NCI-H2107 treated with DMSO at 0.1 percent for 48 hours (cell line): Measurements from ENCODE around the gene ARHGAP32.
"Not testable (repeated sequence)": the region's sequence is repeated elsewhere in the genome, so short reads cannot be mapped to it uniquely, and the experiment has no call there.

ENCODE experiments used
- DNase-seq: peaks from one replicate; lab custom pipeline; 2025; ENCODE audit not compliant: unreplicated experiment; lab: John Stamatoyannopoulos, UW

ARHGAP32 gene

GRCh38 chr11:129204150-129204838 lies 12.2 kb upstream of the ARHGAP32 start:
- no peak for DNase-seq

- no peak for DNase-seq
These were observed 10.5 kb upstream of the ARHGAP32 start for GRCh38 chr11:129202646-129203045.

DNA sequence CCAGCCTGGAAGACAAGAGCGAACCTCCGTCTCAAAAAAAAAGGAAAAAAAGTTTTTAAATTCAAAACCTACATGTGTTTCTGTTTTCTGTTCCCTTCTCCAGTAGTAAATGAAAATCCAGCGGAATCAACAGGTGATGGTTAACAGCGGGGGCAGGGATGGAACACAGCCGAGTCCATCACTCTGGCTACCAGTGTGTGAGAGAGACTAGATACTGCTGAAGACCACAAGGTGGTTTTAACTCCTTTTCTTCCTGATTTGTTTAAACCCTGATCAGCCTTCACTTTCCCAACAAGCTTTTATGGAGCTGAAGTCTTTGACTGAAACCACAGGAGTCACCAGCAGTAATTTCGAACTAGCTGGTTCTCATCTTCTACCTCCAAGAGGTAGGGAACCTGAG lies 3.6 kb upstream of the ARHGAP32 start:
- DNase-seq = no peak

GRCh38 chr11:129191649-129192048 lies 476 bp downstream of the ARHGAP32 start:
- no peak for DNase-seq

GRCh38 chr11:129190087-129190486 lies 2.0 kb downstream of the ARHGAP32 start:
- DNase-seq = no peak

DNA sequence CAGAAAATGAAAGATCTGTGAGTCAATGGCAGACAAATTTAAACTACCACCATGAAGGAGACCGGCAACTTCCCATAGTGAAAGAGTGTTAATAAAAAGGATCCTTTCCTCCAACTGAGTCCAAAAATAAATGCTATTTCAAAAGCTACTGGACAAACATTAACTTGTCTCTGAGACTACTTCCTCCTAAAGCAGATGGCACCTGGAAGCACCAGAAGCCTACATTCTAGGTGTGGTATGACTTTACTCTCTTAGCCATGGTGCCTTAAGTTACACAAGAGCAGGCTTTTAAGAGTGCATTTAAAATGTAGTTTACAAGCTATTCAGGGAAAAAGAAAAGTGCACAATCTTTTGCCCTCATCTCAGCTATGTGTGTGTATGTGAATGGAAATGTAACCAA lies 2.5 kb downstream of the ARHGAP32 start:
- no peak for DNase-seq

- DNase-seq = not testable (repeated sequence)
These were observed 7.0 kb downstream of the ARHGAP32 start for GRCh38 chr11:129185082-129185481.

DNA sequence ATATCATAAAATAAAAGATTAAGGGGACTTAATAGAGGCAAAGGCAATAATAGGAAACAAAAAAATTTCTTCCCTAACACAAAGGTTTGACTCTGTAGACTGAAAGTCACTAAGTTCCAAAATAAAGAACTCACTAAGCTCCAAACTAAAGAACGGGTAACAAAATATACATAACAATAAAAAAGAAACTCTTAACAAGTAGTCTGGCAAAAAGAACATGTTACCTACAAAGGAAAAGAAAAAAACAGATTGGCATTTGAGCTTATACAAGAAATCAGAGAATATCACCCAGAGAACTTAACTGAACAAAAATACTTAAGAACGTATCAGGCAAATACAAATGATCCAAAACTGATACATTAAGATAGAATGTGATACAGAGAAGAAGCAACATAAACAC lies 7.5 kb downstream of the ARHGAP32 start:
- DNase-seq = no peak

DNA sequence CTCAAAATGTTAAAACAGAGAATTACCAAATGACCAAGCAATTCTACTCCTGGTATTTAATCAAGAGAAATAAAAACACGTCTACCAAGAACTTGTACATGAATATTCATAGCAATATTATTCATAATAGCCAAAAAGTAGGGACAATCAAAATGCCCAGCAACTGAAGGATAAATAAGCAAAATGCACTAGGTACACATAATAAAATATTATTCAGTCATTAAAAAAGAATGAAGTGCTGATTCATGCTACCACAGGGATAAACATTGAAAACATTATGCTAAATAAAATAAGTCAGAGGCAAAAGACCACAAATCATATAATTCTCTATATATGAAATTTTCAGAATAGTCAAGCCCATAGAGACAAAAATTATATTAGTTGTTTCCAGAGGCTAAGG lies 24.8 kb downstream of the ARHGAP32 start:
- no peak for DNase-seq

- DNase-seq = no peak
These were observed 28.4 kb downstream of the ARHGAP32 start for GRCh38 chr11:129163714-129164164.

GRCh38 chr11:129157080-129157479 lies 35.0 kb downstream of the ARHGAP32 start:
- not testable (repeated sequence) for DNase-seq

GRCh38 chr11:129155745-129156144 lies 36.4 kb downstream of the ARHGAP32 start:
- DNase-seq = no peak

DNA sequence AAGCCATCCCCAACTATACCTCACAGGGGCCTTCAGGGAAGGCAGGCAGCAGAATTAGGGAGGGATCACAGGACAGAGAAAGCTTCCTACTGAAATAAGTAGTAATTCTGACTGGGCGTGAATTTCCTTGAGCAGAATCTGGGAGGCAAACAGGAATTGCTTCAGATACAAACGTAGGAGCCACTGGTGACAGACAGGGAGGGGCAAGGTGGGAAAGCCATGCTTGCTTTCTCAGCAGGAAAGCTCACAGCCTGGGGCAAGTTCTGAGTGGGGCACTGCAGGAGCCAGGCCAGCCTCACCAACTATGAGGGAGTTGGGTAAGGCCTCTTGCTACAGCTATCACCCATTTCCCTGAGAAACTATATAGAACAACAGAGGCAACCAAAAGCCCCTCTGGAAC lies 43.6 kb downstream of the ARHGAP32 start:
- no peak for DNase-seq

GRCh38 chr11:129146191-129146590 lies 45.9 kb downstream of the ARHGAP32 start:
- DNase-seq = no peak

DNA sequence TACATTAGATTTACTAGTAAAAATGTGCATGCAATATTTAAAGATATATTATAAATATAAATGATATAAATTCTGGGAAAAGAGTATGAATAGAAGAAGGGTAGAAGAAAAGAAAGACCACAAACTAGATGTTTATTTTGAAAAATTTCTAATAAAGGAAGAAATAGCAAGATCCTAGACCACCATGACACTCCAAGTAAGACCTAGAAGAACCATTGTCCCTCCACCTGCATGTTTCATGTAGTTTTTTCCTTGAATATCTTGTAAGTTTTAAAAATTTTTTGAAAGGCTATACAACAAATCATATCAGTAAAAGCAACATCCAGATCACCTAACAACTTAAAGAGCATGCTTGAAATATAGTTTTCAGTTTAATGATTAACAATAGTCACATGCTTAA lies 46.8 kb downstream of the ARHGAP32 start:
- DNase-seq = no peak

DNA sequence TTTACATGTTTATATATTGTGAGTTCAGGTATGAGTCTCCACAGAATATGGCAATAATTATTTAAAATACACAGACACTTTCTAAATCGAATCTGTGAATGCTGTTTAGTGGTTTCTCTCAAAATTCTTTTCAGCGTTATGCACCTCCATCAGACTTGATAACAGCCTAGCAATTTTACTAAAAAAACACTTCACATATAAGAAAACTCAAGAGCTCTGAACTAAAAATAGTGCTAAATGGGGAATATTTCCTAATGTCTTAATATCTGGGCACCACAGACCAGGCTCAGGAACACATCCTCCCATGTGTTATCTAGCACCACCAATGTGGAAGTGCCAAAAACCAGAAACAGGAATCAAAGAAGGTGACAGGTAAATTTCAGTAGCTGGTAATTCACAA lies 47.9 kb downstream of the ARHGAP32 start:
- DNase-seq = no peak

- no peak for DNase-seq
These were observed 48.8 kb downstream of the ARHGAP32 start for GRCh38 chr11:129143335-129143734.

GRCh38 chr11:129141748-129142523 lies 50.2 kb downstream of the ARHGAP32 start:
- no peak for DNase-seq

- DNase-seq = no peak
These were observed 60.8 kb downstream of the ARHGAP32 start for GRCh38 chr11:129131316-129131715.

GRCh38 chr11:129128881-129129620 lies 63.1 kb downstream of the ARHGAP32 start:
- not testable (repeated sequence) for DNase-seq

DNA sequence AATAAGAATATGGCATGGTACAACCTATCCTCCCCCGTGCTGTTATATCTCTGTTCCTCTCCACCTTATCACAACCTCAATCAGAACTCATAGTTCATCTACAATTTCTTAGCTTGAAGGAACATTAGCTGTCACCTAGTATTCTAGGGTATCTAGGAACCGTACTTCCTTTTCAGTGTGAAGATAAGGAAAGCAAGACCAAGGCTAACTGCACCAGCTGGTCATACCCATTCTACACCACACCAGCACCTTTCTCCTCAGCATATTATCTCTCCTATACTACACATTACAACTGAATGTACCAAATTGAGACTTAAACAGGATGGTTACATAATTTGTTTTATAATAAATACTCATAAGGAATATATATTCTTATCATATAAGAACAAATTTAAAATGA lies 73.1 kb downstream of the ARHGAP32 start:
- no peak for DNase-seq
